ENCODE data around the gene SH3BP5. TPM values are rescaled to one million over a fixed set of nuclear protein-coding genes. Genes with fewer than 3 reads are reported as not detected.

The SH3BP5 gene
- total RNA-seq, 1 donor from 2014 or later, result 24.0 TPM

DNA sequence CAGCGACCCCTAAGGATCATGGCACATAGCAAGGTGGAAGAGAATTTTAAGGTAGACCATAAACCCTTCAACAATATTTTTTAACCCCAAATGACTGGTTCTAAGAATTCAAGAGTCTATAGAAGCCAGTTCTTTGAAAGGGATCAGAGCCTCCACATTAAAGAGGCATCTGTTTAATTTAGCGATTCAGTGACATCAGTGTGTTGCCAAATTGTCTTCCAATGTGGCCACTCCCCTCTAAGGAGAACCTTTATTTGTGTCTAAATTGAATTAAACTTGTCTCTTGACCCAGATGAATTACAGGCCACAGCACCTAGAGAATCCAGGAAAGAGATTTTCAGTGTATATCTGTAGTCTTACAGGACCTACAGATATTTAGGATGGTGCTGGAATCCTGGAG lies 6.6 kb upstream of the SH3BP5 start:
- Histone ChIP-seq H3K9me3 (ENCODE audit: control insufficient read depth in 3 of 3, low read length in 3 of 3) (no peaks in the 10 kb centered on the region), H3K27me3 (ENCODE audit: control insufficient read depth in 3 of 3, insufficient read depth in 3 of 3, low read length in 3 of 3) (no peaks in the 10 kb centered on the region), H3K4me3 (ENCODE audit: low read length in 3 of 3) (no peak overlapping the region), H3K4me1 (ENCODE audit: control insufficient read depth in 3 of 3, insufficient read depth in 3 of 3, low read length in 3 of 3) (no peaks in the 10 kb centered on the region), H3K36me3 (ENCODE audit: control insufficient read depth in 3 of 3, insufficient read depth in 3 of 3, low read length in 3 of 3) (no peaks in the 10 kb centered on the region), H3K9ac (ENCODE audit: low read depth in 1 of 3, low read length in 3 of 3) (no peak overlapping the region), H3K27ac (ENCODE audit: low read depth, low read length) (no peak overlapping the region)

DNA sequence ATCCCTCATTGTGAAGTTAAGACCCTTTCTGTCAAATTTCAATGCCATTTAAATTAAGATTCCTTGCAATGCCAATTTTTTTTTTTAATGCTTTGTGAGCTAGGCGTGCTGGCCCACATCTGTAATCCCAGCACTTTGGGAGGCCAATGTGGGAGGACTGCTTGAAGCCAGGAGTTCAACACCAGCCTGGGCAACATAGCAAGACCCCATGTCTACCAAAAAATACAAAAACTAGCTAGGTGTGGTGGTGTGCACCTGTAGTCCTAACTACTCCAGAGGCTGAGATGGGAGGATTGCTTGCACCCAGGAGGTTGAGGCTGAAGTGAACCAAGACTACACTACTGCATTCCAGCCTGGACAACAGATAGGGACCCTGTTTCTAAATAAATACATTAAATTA lies 5.6 kb upstream of the SH3BP5 start:
- H3K4me3 ChIP-seq (ENCODE audit: low read length in 3 of 3), result no peak overlapping the region
- no peak overlapping the region for H3K27ac ChIP-seq (ENCODE audit: low read depth, low read length)
- H3K9me3 ChIP-seq (ENCODE audit: control insufficient read depth in 3 of 3, low read length in 3 of 3), result no peaks in the 10 kb centered on the region
- no peaks in the 10 kb centered on the region for H3K36me3 ChIP-seq (ENCODE audit: control insufficient read depth in 3 of 3, insufficient read depth in 3 of 3, low read length in 3 of 3)
- no peaks in the 10 kb centered on the region for H3K27me3 ChIP-seq (ENCODE audit: control insufficient read depth in 3 of 3, insufficient read depth in 3 of 3, low read length in 3 of 3)
- H3K9ac ChIP-seq (ENCODE audit: low read depth in 1 of 3, low read length in 3 of 3), result no peak overlapping the region
- peaks cover under 1 to 6% (median 2%) of the 10 kb centered on the region in 3 donors for H3K4me1 ChIP-seq (ENCODE audit: control insufficient read depth in 3 of 3, insufficient read depth in 3 of 3, low read length in 3 of 3)

DNA sequence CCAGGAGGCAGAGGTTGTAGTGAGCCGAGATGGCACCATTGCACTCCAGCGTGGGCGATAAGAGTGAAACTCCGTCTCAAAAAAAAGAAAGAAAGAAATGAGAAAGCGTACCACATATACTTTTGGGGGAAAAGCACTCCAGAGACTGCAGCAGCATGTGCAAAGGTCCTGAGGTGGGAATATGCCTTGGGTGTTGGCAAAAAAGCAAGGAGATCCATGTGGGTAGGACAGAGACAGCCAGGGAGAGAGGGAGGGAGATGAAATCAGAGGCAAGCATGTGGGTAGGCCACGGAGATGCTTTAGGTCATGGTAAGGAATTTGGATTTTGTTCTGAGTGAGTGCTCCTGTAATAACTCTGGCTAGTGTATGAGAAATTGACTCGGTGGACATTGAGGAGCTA lies 3.7 kb upstream of the SH3BP5 start:
- no peaks in the 10 kb centered on the region for H3K27me3 ChIP-seq (ENCODE audit: control insufficient read depth in 3 of 3, insufficient read depth in 3 of 3, low read length in 3 of 3)
- no peaks in the 10 kb centered on the region for H3K36me3 ChIP-seq (ENCODE audit: control insufficient read depth in 3 of 3, insufficient read depth in 3 of 3, low read length in 3 of 3)
- no peak overlapping the region for H3K4me3 ChIP-seq (ENCODE audit: low read length in 3 of 3)
- peaks cover 9 to 19% (median 12%) of the 10 kb centered on the region in 3 donors for H3K4me1 ChIP-seq (ENCODE audit: control insufficient read depth in 3 of 3, insufficient read depth in 3 of 3, low read length in 3 of 3)
- H3K27ac ChIP-seq (ENCODE audit: low read depth, low read length), result no peak overlapping the region
- no peaks in the 10 kb centered on the region for H3K9me3 ChIP-seq (ENCODE audit: control insufficient read depth in 3 of 3, low read length in 3 of 3)
- no peak overlapping the region for H3K9ac ChIP-seq (ENCODE audit: low read depth in 1 of 3, low read length in 3 of 3)

DNA sequence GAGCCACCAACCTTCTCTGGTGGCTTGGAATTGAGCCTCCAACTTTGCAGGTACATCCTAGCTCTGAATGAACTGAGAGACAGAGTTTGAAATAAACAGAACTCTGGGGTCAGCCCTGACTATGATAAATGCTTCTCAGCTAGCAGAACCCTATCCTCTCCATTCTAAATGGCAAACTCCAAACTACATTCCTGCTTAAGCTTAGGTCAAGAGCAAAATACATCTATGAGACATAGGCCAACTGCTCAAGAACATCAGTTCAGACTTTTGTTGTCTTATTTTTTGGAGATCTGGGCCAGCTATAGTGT lies 1.5 kb upstream of the SH3BP5 start:
- H3K27ac ChIP-seq (ENCODE audit: low read depth, low read length), result no peak overlapping the region
- no peak overlapping the region for H3K9ac ChIP-seq (ENCODE audit: low read depth in 1 of 3, low read length in 3 of 3)
- peaks cover 22 to 32% (median 27%) of the 10 kb centered on the region in 3 donors for H3K4me1 ChIP-seq (ENCODE audit: control insufficient read depth in 3 of 3, insufficient read depth in 3 of 3, low read length in 3 of 3)
- H3K27me3 ChIP-seq (ENCODE audit: control insufficient read depth in 3 of 3, insufficient read depth in 3 of 3, low read length in 3 of 3), result no peaks in the 10 kb centered on the region
- H3K36me3 ChIP-seq (ENCODE audit: control insufficient read depth in 3 of 3, insufficient read depth in 3 of 3, low read length in 3 of 3), result no peaks in the 10 kb centered on the region
- H3K9me3 ChIP-seq (ENCODE audit: control insufficient read depth in 3 of 3, low read length in 3 of 3), result no peaks in the 10 kb centered on the region
- no peak overlapping the region for H3K4me3 ChIP-seq (ENCODE audit: low read length in 3 of 3)

DNA sequence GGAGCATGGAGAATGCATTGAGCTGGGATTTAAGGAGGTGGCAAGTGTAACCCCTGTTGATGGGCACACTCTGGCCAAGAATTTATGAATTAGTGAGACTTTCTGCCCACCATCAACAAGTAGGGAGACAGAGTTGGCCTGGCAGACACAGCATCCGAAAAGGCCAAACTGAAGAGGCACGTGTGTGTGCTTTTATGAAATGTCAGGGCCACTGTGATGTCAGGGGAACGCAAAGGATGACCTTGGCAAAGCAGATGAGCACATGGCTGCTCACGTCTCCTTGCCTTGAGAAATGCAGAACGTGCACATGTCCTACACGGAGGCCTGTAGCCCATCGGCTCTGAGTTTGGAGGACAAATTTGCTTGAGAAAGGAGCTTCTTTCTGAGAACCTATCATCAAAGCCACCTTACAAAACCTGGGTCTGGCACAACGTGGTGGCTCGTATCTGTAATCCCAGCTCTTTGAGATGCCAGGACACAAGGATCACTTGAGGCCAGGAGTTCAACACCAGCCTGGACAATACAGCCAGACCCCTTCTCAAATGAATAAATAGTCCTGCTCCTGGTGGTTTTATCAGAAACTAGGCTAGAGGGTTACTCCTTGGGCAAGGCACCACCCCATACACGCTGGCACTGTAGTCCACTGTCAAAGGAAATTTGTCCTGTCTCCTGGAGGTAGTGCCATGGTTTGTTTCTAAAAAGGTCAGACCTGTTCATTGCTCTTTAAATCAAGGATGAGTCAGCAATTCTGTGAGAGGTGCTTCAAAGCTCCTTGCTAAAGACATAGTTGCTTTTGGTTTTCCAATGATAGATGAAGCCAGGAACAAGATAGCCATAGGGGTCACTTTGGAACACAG lies 941 bp upstream of the SH3BP5 start:
- no peaks in the 10 kb centered on the region for H3K9me3 ChIP-seq (ENCODE audit: control insufficient read depth in 3 of 3, low read length in 3 of 3)
- H3K9ac ChIP-seq (ENCODE audit: low read depth in 1 of 3, low read length in 3 of 3), result peak overlapping the region in 2 of 3 donors; percentile 88 to 91
- H3K4me3 ChIP-seq (ENCODE audit: low read length in 3 of 3), result peak overlapping the region in 2 of 3 donors; percentile 83 to 91
- peak overlapping the region; percentile 86 for H3K27ac ChIP-seq (ENCODE audit: low read depth, low read length)
- H3K27me3 ChIP-seq (ENCODE audit: control insufficient read depth in 3 of 3, insufficient read depth in 3 of 3, low read length in 3 of 3), result no peaks in the 10 kb centered on the region
- H3K36me3 ChIP-seq (ENCODE audit: control insufficient read depth in 3 of 3, insufficient read depth in 3 of 3, low read length in 3 of 3), result no peaks in the 10 kb centered on the region
- peaks cover 28 to 38% (median 32%) of the 10 kb centered on the region in 3 donors for H3K4me1 ChIP-seq (ENCODE audit: control insufficient read depth in 3 of 3, insufficient read depth in 3 of 3, low read length in 3 of 3)

DNA sequence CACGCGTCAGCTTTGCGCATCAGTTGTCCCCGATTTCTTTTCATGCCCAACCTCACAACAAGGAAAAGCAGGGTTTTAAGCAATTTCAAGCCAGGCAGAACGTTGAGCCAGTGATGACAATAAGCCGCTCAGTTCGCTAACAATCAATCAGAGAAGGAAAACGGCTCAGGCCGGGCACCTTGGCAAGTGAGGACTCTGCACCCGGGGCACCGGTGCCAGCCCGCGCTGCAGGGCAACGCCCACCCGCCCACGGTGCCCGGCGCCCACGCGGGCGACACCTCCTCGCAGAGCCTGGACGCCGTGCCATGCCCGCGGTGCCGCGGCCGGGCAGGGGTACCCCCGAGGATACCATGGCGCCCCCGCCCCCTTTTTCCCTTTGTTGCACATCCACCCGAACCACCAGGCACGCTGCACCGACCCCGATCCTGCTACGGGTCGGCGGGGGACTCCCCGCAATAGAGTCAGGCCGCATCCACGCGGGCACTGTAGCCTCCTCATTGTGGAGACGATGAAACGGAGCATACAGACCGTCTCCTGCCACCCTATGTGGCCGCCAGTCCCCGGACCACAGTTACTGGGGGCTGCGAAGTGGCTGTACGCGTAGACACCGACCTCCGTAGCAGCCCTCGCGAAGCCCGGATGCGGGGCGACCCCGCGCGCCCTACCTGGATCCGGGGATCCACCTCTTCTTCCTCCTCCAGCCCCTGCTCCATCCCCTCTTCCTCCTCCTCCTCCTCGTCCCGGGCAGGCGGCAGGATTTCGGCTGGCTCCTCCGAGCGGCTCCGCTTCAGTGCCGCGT lies 581 bp downstream of the SH3BP5 start:
- peak overlapping the region; percentile 86 for H3K27ac ChIP-seq (ENCODE audit: low read depth, low read length)
- no peaks in the 10 kb centered on the region for H3K36me3 ChIP-seq (ENCODE audit: control insufficient read depth in 3 of 3, insufficient read depth in 3 of 3, low read length in 3 of 3)
- peak overlapping the region; percentile 89 to 94 (median 91) for H3K4me3 ChIP-seq (ENCODE audit: low read length in 3 of 3)
- H3K4me1 ChIP-seq (ENCODE audit: control insufficient read depth in 3 of 3, insufficient read depth in 3 of 3, low read length in 3 of 3), result peaks cover 41 to 52% (median 46%) of the 10 kb centered on the region in 3 donors
- peak overlapping the region; percentile 88 to 91 (median 90) for H3K9ac ChIP-seq (ENCODE audit: low read depth in 1 of 3, low read length in 3 of 3)
- no peaks in the 10 kb centered on the region for H3K27me3 ChIP-seq (ENCODE audit: control insufficient read depth in 3 of 3, insufficient read depth in 3 of 3, low read length in 3 of 3)
- no peaks in the 10 kb centered on the region for H3K9me3 ChIP-seq (ENCODE audit: control insufficient read depth in 3 of 3, low read length in 3 of 3)

DNA sequence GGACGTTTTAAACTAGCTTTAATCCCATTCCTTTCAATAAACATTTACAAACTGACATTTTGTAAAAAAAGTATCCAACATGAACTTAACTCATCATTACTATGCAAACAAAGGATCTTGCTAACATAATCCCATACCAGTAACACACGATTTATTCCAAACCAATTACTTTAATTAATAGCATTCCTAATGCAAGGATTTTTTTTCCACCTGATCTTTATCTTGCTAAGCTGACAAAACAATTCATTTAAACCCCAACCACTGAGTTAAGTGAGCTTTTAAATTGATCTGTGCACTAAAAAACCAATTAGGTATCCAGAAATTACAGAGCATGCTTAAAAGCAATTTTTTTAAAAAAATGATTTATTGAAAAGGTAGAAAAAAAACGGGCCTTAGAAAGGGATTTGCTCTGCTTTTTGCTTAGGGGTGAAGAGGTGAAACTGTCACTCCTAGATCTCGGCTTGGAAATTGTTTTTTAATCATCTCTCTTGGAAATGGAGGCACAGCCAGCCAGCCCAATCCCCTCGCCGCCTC lies 1.2 kb downstream of the SH3BP5 start:
- no peaks in the 10 kb centered on the region for H3K27me3 ChIP-seq (ENCODE audit: control insufficient read depth in 3 of 3, insufficient read depth in 3 of 3, low read length in 3 of 3)
- H3K27ac ChIP-seq (ENCODE audit: low read depth, low read length), result peak overlapping the region; percentile 86
- H3K9ac ChIP-seq (ENCODE audit: low read depth in 1 of 3, low read length in 3 of 3), result peak overlapping the region; percentile 88 to 91 (median 90)
- H3K9me3 ChIP-seq (ENCODE audit: control insufficient read depth in 3 of 3, low read length in 3 of 3), result no peaks in the 10 kb centered on the region
- peaks cover 47 to 58% (median 53%) of the 10 kb centered on the region in 3 donors for H3K4me1 ChIP-seq (ENCODE audit: control insufficient read depth in 3 of 3, insufficient read depth in 3 of 3, low read length in 3 of 3)
- H3K4me3 ChIP-seq (ENCODE audit: low read length in 3 of 3), result peak overlapping the region; percentile 89 to 94 (median 91)
- peaks cover 0 to 3% (median 0%) of the 10 kb centered on the region in 3 donors for H3K36me3 ChIP-seq (ENCODE audit: control insufficient read depth in 3 of 3, insufficient read depth in 3 of 3, low read length in 3 of 3)

DNA sequence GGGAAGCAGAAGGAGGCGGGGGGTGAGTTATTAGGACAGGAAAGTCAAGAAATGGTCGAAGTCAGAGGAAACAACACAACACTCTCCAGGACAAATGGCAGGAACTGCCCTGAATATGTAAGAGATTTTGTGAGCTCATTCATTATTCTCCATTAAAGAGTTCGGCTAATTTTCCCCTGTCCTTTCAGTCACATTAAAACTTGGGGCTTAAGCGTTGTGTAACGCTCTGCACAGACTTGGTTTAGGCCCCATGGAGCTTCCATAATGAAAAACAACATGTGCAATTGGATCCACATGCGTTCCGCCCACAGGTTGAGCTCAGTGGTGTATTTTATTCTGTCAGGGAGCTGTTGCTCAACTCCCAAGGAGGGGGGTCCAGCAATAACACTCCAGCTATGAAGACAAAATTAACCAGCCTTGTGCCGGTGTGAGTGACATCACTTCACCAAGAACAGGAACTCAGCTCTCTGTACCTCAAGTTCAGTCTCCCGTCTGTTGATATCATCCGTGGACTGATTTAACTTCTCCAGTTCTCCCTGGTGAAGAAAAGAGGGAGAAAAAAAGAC lies 2.3 kb downstream of the SH3BP5 start:
- H3K36me3 ChIP-seq (ENCODE audit: control insufficient read depth in 3 of 3, insufficient read depth in 3 of 3, low read length in 3 of 3), result peaks cover 0 to 3% (median 0%) of the 10 kb centered on the region in 3 donors
- H3K27ac ChIP-seq (ENCODE audit: low read depth, low read length), result peak overlapping the region; percentile 86
- no peaks in the 10 kb centered on the region for H3K9me3 ChIP-seq (ENCODE audit: control insufficient read depth in 3 of 3, low read length in 3 of 3)
- peak overlapping the region in 2 of 3 donors; percentile 22 to 89 for H3K4me3 ChIP-seq (ENCODE audit: low read length in 3 of 3)
- H3K4me1 ChIP-seq (ENCODE audit: control insufficient read depth in 3 of 3, insufficient read depth in 3 of 3, low read length in 3 of 3), result peaks cover 57 to 68% (median 63%) of the 10 kb centered on the region in 3 donors
- peak overlapping the region; percentile 17 to 91 (median 27) for H3K9ac ChIP-seq (ENCODE audit: low read depth in 1 of 3, low read length in 3 of 3)
- H3K27me3 ChIP-seq (ENCODE audit: control insufficient read depth in 3 of 3, insufficient read depth in 3 of 3, low read length in 3 of 3), result no peaks in the 10 kb centered on the region

DNA sequence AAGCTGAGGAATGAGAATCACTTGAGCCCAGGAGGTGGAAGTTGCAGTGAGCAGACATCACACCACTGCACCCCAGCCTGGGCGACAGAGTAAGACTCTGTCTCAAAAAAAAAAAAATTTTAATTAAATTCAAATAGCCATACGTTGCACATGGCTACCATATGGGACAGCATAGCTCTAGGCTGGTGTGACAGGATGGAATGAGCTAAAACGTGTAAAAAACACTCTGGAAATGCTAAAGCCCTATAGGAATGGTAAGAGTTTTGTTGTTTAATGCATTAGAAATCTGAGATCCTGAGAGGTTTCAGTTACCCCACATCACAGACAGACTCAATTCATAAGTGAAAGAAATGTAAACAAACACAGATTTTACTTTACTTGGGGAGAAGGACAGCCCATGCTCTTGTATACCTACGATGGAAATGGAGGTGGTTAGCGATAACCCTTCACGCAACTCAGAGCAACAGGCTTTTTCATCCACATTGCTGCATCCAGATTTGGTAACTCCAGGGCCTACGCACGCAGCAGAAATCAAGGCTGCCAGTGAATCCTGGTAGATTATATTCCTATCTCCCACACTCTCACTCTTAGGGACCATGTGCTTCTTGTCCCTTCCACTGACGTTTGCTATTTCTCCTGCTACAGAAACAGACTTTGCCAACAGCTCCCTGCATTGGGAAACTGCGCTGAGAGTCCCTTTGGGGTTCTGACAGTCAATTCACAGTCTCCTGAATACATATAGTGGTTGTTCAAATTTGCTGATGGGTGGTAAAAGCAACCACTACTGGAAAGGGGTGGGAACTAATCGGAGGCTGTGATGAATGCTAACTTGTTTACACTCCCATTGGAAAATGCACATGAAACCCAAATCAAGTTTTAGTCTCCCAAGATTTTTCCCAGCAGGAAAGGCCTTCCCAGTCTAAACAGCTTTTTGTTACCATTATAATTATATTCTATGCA lies 3.1 kb downstream of the SH3BP5 start:
- peaks cover 64 to 76% (median 71%) of the 10 kb centered on the region in 3 donors for H3K4me1 ChIP-seq (ENCODE audit: control insufficient read depth in 3 of 3, insufficient read depth in 3 of 3, low read length in 3 of 3)
- H3K27me3 ChIP-seq (ENCODE audit: control insufficient read depth in 3 of 3, insufficient read depth in 3 of 3, low read length in 3 of 3), result no peaks in the 10 kb centered on the region
- peak overlapping the region in 2 of 3 donors; percentile 59 to 91 for H3K9ac ChIP-seq (ENCODE audit: low read depth in 1 of 3, low read length in 3 of 3)
- H3K27ac ChIP-seq (ENCODE audit: low read depth, low read length), result peak overlapping the region; percentile 86
- H3K36me3 ChIP-seq (ENCODE audit: control insufficient read depth in 3 of 3, insufficient read depth in 3 of 3, low read length in 3 of 3), result peaks cover 0 to 3% (median 0%) of the 10 kb centered on the region in 3 donors
- peak overlapping the region in 1 of 3 donors; percentile 22 for H3K4me3 ChIP-seq (ENCODE audit: low read length in 3 of 3)
- no peaks in the 10 kb centered on the region for H3K9me3 ChIP-seq (ENCODE audit: control insufficient read depth in 3 of 3, low read length in 3 of 3)

Measured in skeletal muscle tissue (tissue), 4 donors.